ENCODE data around the gene ATP2A2.

The ATP2A2 gene
- total RNA-seq: 118 to 268 (median 192) reads per million in 9 experiments

- H3K36me3 Mint-ChIP-seq (ENCODE audit: insufficient read depth): peaks cover 25% of the 10 kb centered on the region
- peak within 1 kb of the TSS; percentile 94 to 95 for H3K4me3 Mint-ChIP-seq
- peak within 1 kb of the TSS; percentile 96 to 97 for H3K27ac Mint-ChIP-seq
- peaks cover 29 to 45% of the 10 kb centered on the region in 2 donors for H3K4me1 Mint-ChIP-seq (ENCODE audit: low read depth in 2 of 2)
- ATAC-seq (replicated peaks) (peak; percentile 83), DNase-seq (peak; percentile 83 to 90 (median 86))
- H3K9me3 Mint-ChIP-seq: no peaks in the 10 kb centered on the region
- no peaks in the 10 kb centered on the region for H3K27me3 Mint-ChIP-seq
Measured at GRCh38 chr12:110280779-110281548, at the start of gene ATP2A2. Gene ATP2A2 (plus strand): TSS chr12:110281247. CDS start chr12:110281790, 543 bp downstream.

GRCh38 chr12:110233212-110233903 is 47.7 kb upstream of the ATP2A2 start:
- Mint-ChIP-seq H3K27ac (no peak overlapping the region), H3K27me3 (peaks cover under 1 to 8% of the 10 kb centered on the region in 2 donors), H3K9me3 (no peaks in the 10 kb centered on the region), H3K4me1 (ENCODE audit: low read depth in 2 of 2) (no peaks in the 10 kb centered on the region), H3K36me3 (ENCODE audit: insufficient read depth) (no peaks in the 10 kb centered on the region), H3K4me3 (no peak overlapping the region)
- ATAC-seq (replicated peaks) (no peak), DNase-seq (no peak)

- no peaks in the 10 kb centered on the region for H3K4me1 Mint-ChIP-seq (ENCODE audit: low read depth in 2 of 2)
- peaks cover 4 to 13% of the 10 kb centered on the region in 2 donors for H3K27me3 Mint-ChIP-seq
- DNase-seq: no peak
- no peak overlapping the region for H3K4me3 Mint-ChIP-seq
- H3K36me3 Mint-ChIP-seq (ENCODE audit: insufficient read depth): no peaks in the 10 kb centered on the region
- H3K27ac Mint-ChIP-seq: no peak overlapping the region
- ATAC-seq (replicated peaks): no peak
- no peaks in the 10 kb centered on the region for H3K9me3 Mint-ChIP-seq
Measured at GRCh38 chr12:110234331-110234751, 46.7 kb upstream of the ATP2A2 start.

- H3K4me1 Mint-ChIP-seq (ENCODE audit: low read depth in 2 of 2): no peaks in the 10 kb centered on the region
- no peak overlapping the region for H3K27ac Mint-ChIP-seq
- H3K27me3 Mint-ChIP-seq: peaks cover 9 to 17% of the 10 kb centered on the region in 2 donors
- ATAC-seq (replicated peaks) (no peak), DNase-seq (no peak)
- no peaks in the 10 kb centered on the region for H3K9me3 Mint-ChIP-seq
- no peaks in the 10 kb centered on the region for H3K36me3 Mint-ChIP-seq (ENCODE audit: insufficient read depth)
- no peak overlapping the region for H3K4me3 Mint-ChIP-seq
Measured at GRCh38 chr12:110234755-110235154, 46.3 kb upstream of the ATP2A2 start.

GRCh38 chr12:110235383-110235782 is 45.7 kb upstream of the ATP2A2 start:
- Mint-ChIP-seq H3K27ac (no peak overlapping the region), H3K4me3 (no peak overlapping the region), H3K9me3 (no peaks in the 10 kb centered on the region), H3K4me1 (ENCODE audit: low read depth in 2 of 2) (no peaks in the 10 kb centered on the region), H3K36me3 (ENCODE audit: insufficient read depth) (no peaks in the 10 kb centered on the region), H3K27me3 (peaks cover 15 to 23% of the 10 kb centered on the region in 2 donors)
- DNase-seq (no peak), ATAC-seq (replicated peaks) (no peak)

- no peak overlapping the region for H3K4me3 Mint-ChIP-seq
- no peak for DNase-seq
- peaks cover 0 to 2% of the 10 kb centered on the region in 2 donors for H3K4me1 Mint-ChIP-seq (ENCODE audit: low read depth in 2 of 2)
- H3K27ac Mint-ChIP-seq: no peak overlapping the region
- peaks cover 26 to 30% of the 10 kb centered on the region in 2 donors for H3K27me3 Mint-ChIP-seq
- ATAC-seq (replicated peaks): no peak
- no peaks in the 10 kb centered on the region for H3K9me3 Mint-ChIP-seq
- H3K36me3 Mint-ChIP-seq (ENCODE audit: insufficient read depth): peaks cover 6% of the 10 kb centered on the region
Measured at GRCh38 chr12:110243227-110243626, 37.8 kb upstream of the ATP2A2 start.

- no peak for DNase-seq
- H3K27ac Mint-ChIP-seq: no peak overlapping the region
- peaks cover 21 to 25% of the 10 kb centered on the region in 2 donors for H3K27me3 Mint-ChIP-seq
- no peak overlapping the region for H3K4me3 Mint-ChIP-seq
- ATAC-seq (replicated peaks): no peak
- peaks cover 0 to 2% of the 10 kb centered on the region in 2 donors for H3K4me1 Mint-ChIP-seq (ENCODE audit: low read depth in 2 of 2)
- H3K9me3 Mint-ChIP-seq: no peaks in the 10 kb centered on the region
- peaks cover 6% of the 10 kb centered on the region for H3K36me3 Mint-ChIP-seq (ENCODE audit: insufficient read depth)
Measured at GRCh38 chr12:110244372-110244771, 36.7 kb upstream of the ATP2A2 start.

- peaks cover 6% of the 10 kb centered on the region for H3K36me3 Mint-ChIP-seq (ENCODE audit: insufficient read depth)
Measured at GRCh38 chr12:110244829-110245228, 36.2 kb upstream of the ATP2A2 start.

GRCh38 chr12:110245369-110245772 is 35.7 kb upstream of the ATP2A2 start:
- Mint-ChIP-seq H3K27ac (peak overlapping the region in 1 of 2 donors; percentile 19), H3K4me3 (no peak overlapping the region), H3K4me1 (ENCODE audit: low read depth in 2 of 2) (peaks cover 0 to 2% of the 10 kb centered on the region in 2 donors), H3K9me3 (no peaks in the 10 kb centered on the region), H3K27me3 (peaks cover 12 to 15% of the 10 kb centered on the region in 2 donors), H3K36me3 (ENCODE audit: insufficient read depth) (peaks cover 6% of the 10 kb centered on the region)
- DNase-seq: peak; percentile 27 to 34 (median 27)
- peak; percentile 69 for ATAC-seq (replicated peaks)

More at GRCh38 chr12:110244829-110245228, 36.2 kb upstream of the ATP2A2 start:
- ATAC-seq (replicated peaks): no peak
- no peaks in the 10 kb centered on the region for H3K9me3 Mint-ChIP-seq
- no peak overlapping the region for H3K27ac Mint-ChIP-seq
- H3K4me3 Mint-ChIP-seq: no peak overlapping the region
- H3K4me1 Mint-ChIP-seq (ENCODE audit: low read depth in 2 of 2): peaks cover 0 to 2% of the 10 kb centered on the region in 2 donors
- DNase-seq: no peak
- peaks cover 17 to 21% of the 10 kb centered on the region in 2 donors for H3K27me3 Mint-ChIP-seq

- DNase-seq: no peak
- no peak for ATAC-seq (replicated peaks)
- Mint-ChIP-seq H3K4me1 (ENCODE audit: low read depth in 2 of 2) (peaks cover 0 to 2% of the 10 kb centered on the region in 2 donors), H3K9me3 (no peaks in the 10 kb centered on the region), H3K36me3 (ENCODE audit: insufficient read depth) (peaks cover 6% of the 10 kb centered on the region), H3K27me3 (peaks cover 0 to 1% of the 10 kb centered on the region in 2 donors), H3K27ac (no peak overlapping the region), H3K4me3 (no peak overlapping the region)
Measured at GRCh38 chr12:110246636-110247339, 34.3 kb upstream of the ATP2A2 start.

GRCh38 chr12:110247340-110248095 is 33.5 kb upstream of the ATP2A2 start:
- no peak overlapping the region for H3K4me3 Mint-ChIP-seq
- peaks cover 6% of the 10 kb centered on the region for H3K36me3 Mint-ChIP-seq (ENCODE audit: insufficient read depth)
- no peak overlapping the region for H3K27ac Mint-ChIP-seq
- no peaks in the 10 kb centered on the region for H3K9me3 Mint-ChIP-seq
- no peak for DNase-seq
- peaks cover 0 to 2% of the 10 kb centered on the region in 2 donors for H3K4me1 Mint-ChIP-seq (ENCODE audit: low read depth in 2 of 2)
- H3K27me3 Mint-ChIP-seq: no peaks in the 10 kb centered on the region
- no peak for ATAC-seq (replicated peaks)

- Mint-ChIP-seq H3K36me3 (ENCODE audit: insufficient read depth) (peaks cover 6% of the 10 kb centered on the region), H3K27ac (no peak overlapping the region), H3K4me1 (ENCODE audit: low read depth in 2 of 2) (peaks cover 0 to 2% of the 10 kb centered on the region in 2 donors), H3K9me3 (no peaks in the 10 kb centered on the region), H3K4me3 (no peak overlapping the region), H3K27me3 (no peaks in the 10 kb centered on the region)
- no peak for DNase-seq
- no peak for ATAC-seq (replicated peaks)
Measured at GRCh38 chr12:110248096-110248447, 33.0 kb upstream of the ATP2A2 start.

- H3K36me3 Mint-ChIP-seq (ENCODE audit: insufficient read depth): peaks cover 6% of the 10 kb centered on the region
- DNase-seq (no peak), ATAC-seq (replicated peaks) (no peak)
- no peaks in the 10 kb centered on the region for H3K27me3 Mint-ChIP-seq
- peaks cover 0 to 2% of the 10 kb centered on the region in 2 donors for H3K4me1 Mint-ChIP-seq (ENCODE audit: low read depth in 2 of 2)
- H3K27ac Mint-ChIP-seq: peak overlapping the region in 1 of 2 donors; percentile 38
- H3K4me3 Mint-ChIP-seq: no peak overlapping the region
- no peaks in the 10 kb centered on the region for H3K9me3 Mint-ChIP-seq
Measured at GRCh38 chr12:110249105-110249504, 31.9 kb upstream of the ATP2A2 start.

Data from effector memory CD8-positive, alpha-beta T cell (primary cell).